HepG2 (cell line): ENCODE measurements around the gene PARVB. TPM values are rescaled to one million over a fixed set of nuclear protein-coding genes. Genes with fewer than 3 reads are reported as not detected.

Experiments
- ATAC-seq: fragments of 200-7000 bp; cut with Tn5 transposase; 3 replicates; pipeline ENCODE4 v1.9.1; 2020; ENCODE audit warnings: mild to moderate bottlenecking, moderate library complexity
- BruUV-seq: library from RNA; stranded (reverse); fragments of 400-500 nt; replicated peaks from 2 replicates; lab custom pipeline; 2021; lab: Mats Ljungman, UMichigan
- CTCF ChIA-PET: fragments of 300-600 bp; formaldehyde crosslinking; extraction: SDS; loops from one replicate; lab custom pipeline; 2021; ENCODE audit warnings: low total read pairs, inconsistent platforms, low intra/inter-chr PET ratio; lab: Yijun Ruan, JAX
- POLR2A ChIA-PET: fragments of 350-600 bp; sonication (Branson Sonifier 250); formaldehyde crosslinking; loops from one replicate; lab custom pipeline; 2020; ENCODE audit warnings: antibody characterized with exemption, inconsistent platforms; lab: Yijun Ruan, JAX
- DNase-seq: peaks from one replicate; pipeline ENCODE4 v3.0.0-alpha.2; 2015; ENCODE audit warnings: low spot score
- FAIRE-seq: peaks from 3 replicates; lab custom pipeline; 2011; peaks lifted over from hg19 to GRCh38; lab: Jason Lieb, UNC
- H2AFZ ChIP-seq: one replicate; pipeline ENCODE4 v1.6.1; 2011; ENCODE audit warnings: low read length, inconsistent platforms
- H3K27ac ChIP-seq: fragments of 300-600 bp; 3 replicates; pipeline ENCODE4 v1.8.0; 2011; ENCODE audit warnings: mixed run types, mild to moderate bottlenecking, mixed read lengths, low read length, inconsistent platforms; ENCODE audit not compliant: insufficient read depth; ENCODE audit errors: extremely low read length
- H3K27me3 ChIP-seq, 2 experiments: fragments of 200-600 bp in 1 of 2; 2 replicates in 1 of 2; 3 replicates in 1 of 2; pipeline versions ENCODE4 v1.6.0 to v1.8.0; 2011; ENCODE audit warnings: low read length in 2 of 2, mild to moderate bottlenecking in 2 of 2, moderate library complexity in 2 of 2, inconsistent platforms in 1 of 2; ENCODE audit not compliant: insufficient read depth in 2 of 2, control insufficient read depth in 1 of 2
- H3K36me3 ChIP-seq, 2 experiments: fragments of 200-600 bp in 1 of 2; replicated peaks in 1 of 2; 2 replicates in 1 of 2; 3 replicates in 1 of 2; pipeline versions ENCODE4 v1.5.1 to v1.8.0; 2011; ENCODE audit warnings: low read length in 2 of 2, inconsistent platforms in 1 of 2; ENCODE audit not compliant: insufficient read depth in 2 of 2, control insufficient read depth in 1 of 2
- H3K4me1 ChIP-seq: 2 replicates; pipeline ENCODE4 v1.5.1; 2012; ENCODE audit warnings: low read length, inconsistent platforms; ENCODE audit not compliant: insufficient read depth
- H3K4me2 ChIP-seq: 2 replicates; pipeline ENCODE4 v1.6.0; 2011; ENCODE audit warnings: low read depth, low read length, inconsistent platforms
- H3K4me3 ChIP-seq, 3 experiments: fragments of 200-600 bp in 1 of 3; sonication (generic), shearing (Covaris generic) in 1 of 3; replicated peaks in 1 of 3; 2 replicates each; pipeline ENCODE4 v1.5.1; 2011 to 2016; ENCODE audit warnings: low read length in 3 of 3, inconsistent platforms in 2 of 3, low read depth in 2 of 3, mild to moderate bottlenecking in 2 of 3, control low read depth in 1 of 3, mixed read lengths in 1 of 3; ENCODE audit not compliant: insufficient read depth in 1 of 3
- H3K79me2 ChIP-seq: one replicate; pipeline ENCODE4 v1.6.1; 2011; ENCODE audit warnings: low read length, inconsistent platforms; ENCODE audit not compliant: insufficient read depth
- H3K9ac ChIP-seq: 2 replicates; pipeline ENCODE4 v1.6.0; 2011; ENCODE audit warnings: mild to moderate bottlenecking, low read depth, low read length, inconsistent platforms; ENCODE audit not compliant: insufficient read depth
- H3K9me3 ChIP-seq: 2 replicates; pipeline ENCODE4 v1.5.1; 2012; ENCODE audit warnings: mild to moderate bottlenecking, low read length
- H4K20me1 ChIP-seq: 2 replicates; pipeline ENCODE4 v1.6.0; 2011; ENCODE audit warnings: inconsistent platforms, mild to moderate bottlenecking, low read length, moderate library complexity; ENCODE audit not compliant: insufficient read depth
- BRCA1 ChIP-seq: sonication (generic); formaldehyde crosslinking; IDR thresholded peaks from 2 replicates; pipeline ENCODE4 v1.4.0; 2020; ENCODE audit warnings: missing genetic modification reagents
- DNMT3B ChIP-seq: conservative IDR thresholded peaks from 2 replicates; pipeline ENCODE4 v1.6.1; 2016; ENCODE audit warnings: missing biosample characterization, control low read depth
- NR2C2 ChIP-seq: sonication (generic); formaldehyde crosslinking; IDR thresholded peaks from 2 replicates; pipeline ENCODE4 v1.4.0; 2020; ENCODE audit warnings: missing genetic modification reagents, mild to moderate bottlenecking, moderate library complexity, borderline replicate concordance
- REL ChIP-seq: sonication (generic); formaldehyde crosslinking; conservative IDR thresholded peaks from 2 replicates; pipeline ENCODE4 v1.8.0; 2022; ENCODE audit warnings: mild to moderate bottlenecking, missing genetic modification reagents, moderate library complexity
- RFX1 ChIP-seq: fragments of 450-650 bp; IDR thresholded peaks from 2 replicates; pipeline ENCODE4 v1.6.1; 2017
- SALL2 ChIP-seq: sonication (generic); formaldehyde crosslinking; IDR thresholded peaks from 2 replicates; pipeline ENCODE4 v1.8.1; 2023; ENCODE audit warnings: mild to moderate bottlenecking, missing genetic modification reagents, inconsistent platforms
- ZBTB20 ChIP-seq: sonication (generic); formaldehyde crosslinking; IDR thresholded peaks from 2 replicates; pipeline ENCODE4 v1.8.1; 2023; ENCODE audit warnings: missing genetic modification reagents, low read depth, mild to moderate bottlenecking, borderline replicate concordance
- ZFP36 ChIP-seq: fragments of 150-350 bp; IDR thresholded peaks from 2 replicates; pipeline ENCODE4 v1.6.1; 2018; ENCODE audit warnings: borderline replicate concordance, low read length, low read depth; ENCODE audit not compliant: partially characterized antibody
- ZNF260 ChIP-seq: sonication (generic); formaldehyde crosslinking; IDR thresholded peaks from 2 replicates; pipeline ENCODE4 v1.4.0; 2020; ENCODE audit warnings: missing genetic modification reagents, low read depth, mild to moderate bottlenecking, borderline replicate concordance
- ZNF879 ChIP-seq: sonication (generic); formaldehyde crosslinking; IDR thresholded peaks from 2 replicates; pipeline ENCODE4 v1.8.1; 2023; ENCODE audit warnings: missing genetic modification reagents
- ZUFSP ChIP-seq: sonication (generic); formaldehyde crosslinking; IDR thresholded peaks from 2 replicates; pipeline ENCODE4 v1.9.0; 2021; ENCODE audit warnings: missing genetic modification reagents, mild to moderate bottlenecking, borderline replicate concordance
- WGBS: methylation state at CpG from one replicate; pipeline ENCODE4 v1.1.6; 2017; ENCODE audit warnings: low lambda C conversion rate; 5-methylcytosine and 5-hydroxymethylcytosine counted together
- in situ Hi-C: cut with HindIII; loops from 2 replicates; pipeline ENCODE4 v1.10.0; 2017; ENCODE audit warnings: low pct_unique_long_range_greater_than_20kb; ENCODE audit not compliant: extremely low pct_ligation_motif_present
- intact Hi-C: fragments of 100-400 bp; cut with micrococcal nuclease; formaldehyde crosslinking; loops from one replicate; pipeline ENCODE4 v1.10.0; 2022; ENCODE audit not compliant: unreplicated experiment
- polyA plus RNA-seq, 8 experiments: library from polyadenylated mRNA; depleted of rRNA in 3 of 8; stranded (reverse) in 7 of 8; unstranded in 1 of 8; fragments of >200 nt; fragmentation: Illumina TruSeq in 4 of 8; extraction: Trizol in 4 of 8; gene quantifications; 2 replicates each; pipeline versions ENCODE4 v1.2.1 to v1.2.3, GENCODE V29; 2011 to 2016; ENCODE audit warnings: low read depth in 4 of 8, missing spikeins in 1 of 8, mixed read lengths in 1 of 8; ENCODE audit not compliant: insufficient read depth in 1 of 8
- total RNA-seq, 5 experiments: library from RNA; depleted of rRNA; stranded (reverse); fragments of >200 nt; fragmentation: Illumina TruSeq; extraction: Trizol; gene quantifications; 2 replicates each; pipeline ENCODE4 v1.2.3, GENCODE V29; 2016; ENCODE audit warnings: low read depth in 1 of 5

PARVB gene
- total and polyA plus RNA-seq, 2 of the 13 experiments (the other 11 are each of a cell fraction or from before 2014, with no cell fraction given), result 0.11 to 0.15 TPM

- no peak overlapping the region for H2AFZ ChIP-seq
- H3K4me2 ChIP-seq, result no peak overlapping the region
- H3K27me3 ChIP-seq, result peaks cover 2 to 11% of the 10 kb centered on the region in 2 experiments; a peak in 4 of 5 replicates
- H3K9me3 ChIP-seq, result no peaks in the 10 kb centered on the region
- TF ChIP-seq DNMT3B (CRISPR knock-in tag) (no peak), ZNF260 (CRISPR knock-in tag) (no peak), ZUFSP (CRISPR knock-in tag) (no peak), RFX1 (no peak), ZBTB20 (CRISPR knock-in tag) (no peak), SALL2 (no peak)
- no TSS peak for BruUV-seq
- in situ Hi-C loops (no loop called here), intact Hi-C loops (no loop called here)
- no peak for DNase-seq
- no peaks in the 10 kb centered on the region for H3K79me2 ChIP-seq
- H3K27ac ChIP-seq, result no peak overlapping the region
- ATAC-seq, result no peak
- no peak for FAIRE-seq
- CTCF ChIA-PET, result no interaction called here
- H3K36me3 ChIP-seq, result no peaks in the 10 kb centered on the region
- POLR2A ChIA-PET, result no interaction called here
- no peak overlapping the region for H3K4me3 ChIP-seq
- 0% methylated on average over 1 of the region's 9 CpGs for WGBS
- no peak overlapping the region for H3K9ac ChIP-seq
- H3K4me1 ChIP-seq, result no peaks in the 10 kb centered on the region
- H4K20me1 ChIP-seq, result no peaks in the 10 kb centered on the region
Observed at GRCh38 chr22:44196241-44196640, 172.1 kb downstream of the PARVB start.

- in situ Hi-C loops, result no loop called here
- no peak for FAIRE-seq
- no TSS peak for BruUV-seq
Observed at GRCh38 chr22:44196731-44197131, 172.6 kb downstream of the PARVB start.

More at GRCh38 chr22:44196731-44197131, 172.6 kb downstream of the PARVB start:
- Histone ChIP-seq H3K36me3 (no peaks in the 10 kb centered on the region), H3K4me2 (no peak overlapping the region), H3K4me1 (no peaks in the 10 kb centered on the region), H3K27me3 (peaks cover 4 to 16% of the 10 kb centered on the region in 2 experiments), H3K9ac (no peak overlapping the region), H3K9me3 (no peaks in the 10 kb centered on the region), H4K20me1 (no peaks in the 10 kb centered on the region), H3K27ac (no peak overlapping the region), H3K4me3 (no peak overlapping the region), H3K79me2 (no peaks in the 10 kb centered on the region), H2AFZ (no peak overlapping the region)
- intact Hi-C loops, result no loop called here
- TF ChIP-seq ZFP36 (no peak), NR2C2 (no peak), BRCA1 (CRISPR knock-in tag) (no peak), ZNF879 (CRISPR knock-in tag) (no peak), REL (CRISPR knock-in tag) (no peak)
- POLR2A ChIA-PET, result no interaction called here
- DNase-seq (no peak), ATAC-seq (no peak)
- WGBS, result 12% methylated on average over 8 of the region's 10 CpGs
- CTCF ChIA-PET, result no interaction called here
